Thyroid gland (tissue), 4 donors: Measurements from ENCODE around the gene MEGF6. TPM values are rescaled to one million over a fixed set of nuclear protein-coding genes. Genes with fewer than 3 reads are reported as not detected.

Experiments
- DNase-seq, 2 donors: peaks; one replicate each; pipeline ENCODE4 v3.0.0-alpha.2; 2019
- H3K27ac ChIP-seq, 3 donors: fragments of 200-600 bp; sonication (generic); 1 replicate in 2 of 3; 2 replicates in 1 of 3; pipeline ENCODE4 v1.5.1; 2016 to 2019; ENCODE audit warnings: mild to moderate bottlenecking in 1 of 3, moderate library complexity in 1 of 3
- H3K27me3 ChIP-seq: fragments of 200-600 bp; sonication (generic); one replicate; pipeline ENCODE4 v1.5.1; 2019
- H3K36me3 ChIP-seq, 2 donors: fragments of 200-600 bp; sonication (generic); one replicate each; pipeline ENCODE4 v1.5.1; 2016 to 2019
- H3K4me1 ChIP-seq, 2 donors: fragments of 200-600 bp; sonication (generic); one replicate each; pipeline ENCODE4 v1.5.1; 2017 to 2019
- H3K4me3 ChIP-seq, 3 donors: fragments of 200-600 bp; sonication (generic); replicated peaks in 1 of 3; 1 replicate in 2 of 3; 2 replicates in 1 of 3; pipeline ENCODE4 v1.5.1; 2016; ENCODE audit warnings: mild to moderate bottlenecking in 1 of 3
- H3K9me3 ChIP-seq: fragments of 200-600 bp; sonication (generic); one replicate; pipeline ENCODE4 v1.5.1; 2017
- CTCF ChIP-seq, 6 experiments: fragments of 200-600 bp in 3 of 6; fragments of 450-650 bp in 3 of 6; sonication (generic) in 3 of 6; IDR thresholded peaks; one replicate each; pipeline ENCODE4 v1.5.1; 2016 to 2019; ENCODE audit warnings: antibody characterized with exemption in 6 of 6, mild to moderate bottlenecking in 2 of 6, inconsistent platforms in 1 of 6, moderate library complexity in 1 of 6
- POLR2A ChIP-seq, 2 donors: fragments of 450-650 bp; IDR thresholded peaks; one replicate each; pipeline ENCODE4 v1.6.1; 2017; ENCODE audit warnings: antibody characterized with exemption in 2 of 2, mild to moderate bottlenecking in 2 of 2, moderate library complexity in 1 of 2
- WGBS, 2 donors: methylation state at CpG; one replicate each; pipeline ENCODE4 v1.1.5; 2017; 5-methylcytosine and 5-hydroxymethylcytosine counted together
- intact Hi-C: fragments of 100-400 bp; cut with DNase I; formaldehyde crosslinking; loops from one replicate; pipeline ENCODE4 v1.15.1; 2023
- total RNA-seq, 4 donors: library from RNA; depleted of rRNA; stranded (reverse); fragments of >200 nt; gene quantifications; one replicate each; pipeline ENCODE4 v1.2.3, GENCODE V29; 2016

The MEGF6 gene
- total RNA-seq, 4 donors from 2014 or later: 9.4 to 25.8 (median 21.8) TPM

GRCh38 chr1:3470650-3471355 is 140.5 kb downstream of the MEGF6 start:
- Histone ChIP-seq H3K27me3 (no peaks in the 10 kb centered on the region), H3K4me3 (no peak overlapping the region), H3K9me3 (no peaks in the 10 kb centered on the region), H3K27ac (no peak overlapping the region), H3K4me1 (no peaks in the 10 kb centered on the region), H3K36me3 (peaks cover 0 to 7% of the 10 kb centered on the region in 2 donors)
- DNase-seq: no peak
- WGBS, 2 donors: 90 to 94% methylated on average over 17 to 18 of the region's 22 CpGs
- intact Hi-C loops: no loop called here
- TF ChIP-seq POLR2A (IDR thresholded peaks at IDR 0.05): no peak
- TF ChIP-seq CTCF (IDR thresholded peaks at IDR 0.05): no peak

GRCh38 chr1:3469849-3470649 is 141.3 kb downstream of the MEGF6 start:
- no peak overlapping the region for H3K4me3 ChIP-seq
- peaks cover 0 to 7% of the 10 kb centered on the region in 2 donors for H3K36me3 ChIP-seq
- H3K27me3 ChIP-seq: no peaks in the 10 kb centered on the region
- no peaks in the 10 kb centered on the region for H3K4me1 ChIP-seq
- H3K9me3 ChIP-seq: no peaks in the 10 kb centered on the region
- 90 to 94% methylated on average over 16 to 17 of the region's 17 CpGs for WGBS, 2 donors
- DNase-seq: no peak
- no peak overlapping the region for H3K27ac ChIP-seq
- TF ChIP-seq CTCF (IDR thresholded peaks at IDR 0.05) (no peak), POLR2A (IDR thresholded peaks at IDR 0.05) (no peak)
- intact Hi-C loops: no loop called here

GRCh38 chr1:3469104-3469848 is 142.0 kb downstream of the MEGF6 start:
- DNase-seq: no peak

GRCh38 chr1:3468236-3469103 is 142.8 kb downstream of the MEGF6 start:
- intact Hi-C loops: no loop called here
- Histone ChIP-seq H3K9me3 (no peaks in the 10 kb centered on the region), H3K27ac (no peak overlapping the region), H3K27me3 (no peaks in the 10 kb centered on the region), H3K4me3 (no peak overlapping the region), H3K36me3 (peaks cover 0 to 7% of the 10 kb centered on the region in 2 donors), H3K4me1 (no peaks in the 10 kb centered on the region)
- 90 to 94% methylated on average over 21 to 28 of the region's 34 CpGs for WGBS, 2 donors
- TF ChIP-seq POLR2A (IDR thresholded peaks at IDR 0.05): no peak
- TF ChIP-seq CTCF (IDR thresholded peaks at IDR 0.05): no peak
- peak in 1 of 2 donors; percentile 0 for DNase-seq

More at GRCh38 chr1:3469104-3469848, 142.0 kb downstream of the MEGF6 start:
- TF ChIP-seq POLR2A (IDR thresholded peaks at IDR 0.05) (no peak), CTCF (IDR thresholded peaks at IDR 0.05) (no peak)
- Histone ChIP-seq H3K27me3 (no peaks in the 10 kb centered on the region), H3K9me3 (no peaks in the 10 kb centered on the region), H3K4me1 (no peaks in the 10 kb centered on the region), H3K27ac (no peak overlapping the region), H3K36me3 (peaks cover 0 to 7% of the 10 kb centered on the region in 2 donors), H3K4me3 (no peak overlapping the region)
- WGBS, 2 donors: 94 to 95% methylated on average over 28 to 31 of the region's 31 CpGs
- intact Hi-C loops: no loop called here
